HUES6 (cell line): ENCODE results near the gene BUB1B.

Experiments used
- H3K27ac ChIP-seq: 2 replicates; pipeline ENCODE4 v1.7.0; 2013; ENCODE audit warnings: low read depth, mild to moderate bottlenecking, low read length, inconsistent platforms
- H3K27me3 ChIP-seq: 2 replicates; pipeline ENCODE4 v1.6.1; 2013; ENCODE audit warnings: low read length; ENCODE audit not compliant: control insufficient read depth, insufficient read depth
- H3K36me3 ChIP-seq: 2 replicates; pipeline ENCODE4 v1.6.1; 2013; ENCODE audit warnings: low read length; ENCODE audit not compliant: control insufficient read depth, insufficient read depth
- H3K4me1 ChIP-seq: 2 replicates; pipeline ENCODE4 v1.6.1; 2013; ENCODE audit warnings: low read length; ENCODE audit not compliant: control insufficient read depth, insufficient read depth
- H3K4me3 ChIP-seq: 2 replicates; pipeline ENCODE4 v1.5.1; 2013; ENCODE audit warnings: low read depth, low read length
- H3K9ac ChIP-seq: one replicate; pipeline ENCODE4 v1.6.1; 2013; ENCODE audit warnings: mild to moderate bottlenecking, low read length
- H3K9me3 ChIP-seq: 2 replicates; pipeline ENCODE4 v1.6.1; 2013; ENCODE audit warnings: low read depth, low read length; ENCODE audit not compliant: control insufficient read depth, insufficient read depth

Gene BUB1B

GRCh38 chr15:40192942-40193341 is 32.1 kb downstream of the BUB1B start:
- no peak overlapping the region for H3K4me3 ChIP-seq
- H3K36me3 ChIP-seq: peaks cover 97% of the 10 kb centered on the region

GRCh38 chr15:40197434-40197833 is 36.6 kb downstream of the BUB1B start:
- no peaks in the 10 kb centered on the region for H3K4me1 ChIP-seq
- H3K4me3 ChIP-seq: no peak overlapping the region
- H3K27me3 ChIP-seq: no peaks in the 10 kb centered on the region
- H3K36me3 ChIP-seq: peaks cover 95% of the 10 kb centered on the region
- H3K27ac ChIP-seq: no peak overlapping the region
- H3K9ac ChIP-seq: no peak overlapping the region
- no peaks in the 10 kb centered on the region for H3K9me3 ChIP-seq

More at GRCh38 chr15:40192942-40193341, 32.1 kb downstream of the BUB1B start:
- Histone ChIP-seq H3K9ac (no peak overlapping the region), H3K9me3 (no peaks in the 10 kb centered on the region), H3K27me3 (no peaks in the 10 kb centered on the region), H3K4me1 (no peaks in the 10 kb centered on the region), H3K27ac (no peak overlapping the region)

- Histone ChIP-seq H3K36me3 (peaks cover 96% of the 10 kb centered on the region), H3K9ac (no peak overlapping the region), H3K4me3 (no peak overlapping the region), H3K27ac (no peak overlapping the region), H3K4me1 (no peaks in the 10 kb centered on the region), H3K9me3 (no peaks in the 10 kb centered on the region), H3K27me3 (no peaks in the 10 kb centered on the region)
Observed at GRCh38 chr15:40198355-40199085, 37.7 kb downstream of the BUB1B start.

- Histone ChIP-seq H3K9me3 (no peaks in the 10 kb centered on the region), H3K4me1 (no peaks in the 10 kb centered on the region), H3K27me3 (no peaks in the 10 kb centered on the region), H3K9ac (no peak overlapping the region), H3K4me3 (no peak overlapping the region), H3K36me3 (peaks cover 91% of the 10 kb centered on the region), H3K27ac (no peak overlapping the region)
Observed at GRCh38 chr15:40204100-40204499, 43.2 kb downstream of the BUB1B start.

GRCh38 chr15:40217166-40217824 is 56.4 kb downstream of the BUB1B start:
- H3K9me3 ChIP-seq: no peaks in the 10 kb centered on the region
- no peaks in the 10 kb centered on the region for H3K4me1 ChIP-seq
- H3K9ac ChIP-seq: no peak overlapping the region
- no peaks in the 10 kb centered on the region for H3K27me3 ChIP-seq
- H3K36me3 ChIP-seq: peaks cover 87% of the 10 kb centered on the region
- no peak overlapping the region for H3K4me3 ChIP-seq
- no peak overlapping the region for H3K27ac ChIP-seq

- no peak overlapping the region for H3K27ac ChIP-seq
- H3K4me1 ChIP-seq: no peaks in the 10 kb centered on the region
- no peak overlapping the region for H3K4me3 ChIP-seq
- no peaks in the 10 kb centered on the region for H3K27me3 ChIP-seq
- no peaks in the 10 kb centered on the region for H3K9me3 ChIP-seq
- H3K36me3 ChIP-seq: peaks cover 86% of the 10 kb centered on the region
- H3K9ac ChIP-seq: no peak overlapping the region
Observed at GRCh38 chr15:40219801-40220200, 58.9 kb downstream of the BUB1B start.

- Histone ChIP-seq H3K4me3 (no peak overlapping the region), H3K27me3 (no peaks in the 10 kb centered on the region), H3K9ac (no peak overlapping the region), H3K9me3 (no peaks in the 10 kb centered on the region), H3K27ac (no peak overlapping the region), H3K36me3 (peaks cover 83% of the 10 kb centered on the region), H3K4me1 (no peaks in the 10 kb centered on the region)
Observed at GRCh38 chr15:40222131-40222530, 61.3 kb downstream of the BUB1B start.

- Histone ChIP-seq H3K9ac (no peak overlapping the region), H3K4me3 (no peak overlapping the region), H3K27me3 (no peaks in the 10 kb centered on the region), H3K36me3 (peaks cover 75% of the 10 kb centered on the region), H3K27ac (no peak overlapping the region), H3K9me3 (no peaks in the 10 kb centered on the region), H3K4me1 (no peaks in the 10 kb centered on the region)
Observed at GRCh38 chr15:40226736-40227135, 65.9 kb downstream of the BUB1B start.

- H3K27ac ChIP-seq: no peak overlapping the region
- H3K9ac ChIP-seq: no peak overlapping the region
- peaks cover 61% of the 10 kb centered on the region for H3K36me3 ChIP-seq
- no peaks in the 10 kb centered on the region for H3K27me3 ChIP-seq
- H3K9me3 ChIP-seq: no peaks in the 10 kb centered on the region
- H3K4me3 ChIP-seq: no peak overlapping the region
- H3K4me1 ChIP-seq: no peaks in the 10 kb centered on the region
Observed at GRCh38 chr15:40229316-40229715, 68.4 kb downstream of the BUB1B start.

GRCh38 chr15:40229956-40230355 is 69.1 kb downstream of the BUB1B start:
- no peaks in the 10 kb centered on the region for H3K9me3 ChIP-seq
- H3K9ac ChIP-seq: no peak overlapping the region
- H3K4me3 ChIP-seq: no peak overlapping the region
- peaks cover 55% of the 10 kb centered on the region for H3K36me3 ChIP-seq
- H3K4me1 ChIP-seq: peaks cover 5% of the 10 kb centered on the region; the same call in 1 of the 2 replicates
- H3K27ac ChIP-seq: no peak overlapping the region
- no peaks in the 10 kb centered on the region for H3K27me3 ChIP-seq

- 0 out of 2 replicates have a peak, but pooled peaks cover under 1% of the 10 kb centered on the region for H3K27me3 ChIP-seq
- H3K9ac ChIP-seq: no peak overlapping the region
- no peak overlapping the region for H3K4me3 ChIP-seq
- H3K9me3 ChIP-seq: no peaks in the 10 kb centered on the region
- no peak overlapping the region for H3K27ac ChIP-seq
- H3K36me3 ChIP-seq: peaks cover 42% of the 10 kb centered on the region
- H3K4me1 ChIP-seq: peaks cover 5% of the 10 kb centered on the region; the same call in 1 of the 2 replicates
Observed at GRCh38 chr15:40232625-40233070, 71.8 kb downstream of the BUB1B start.
